K562 (cell line): ENCODE results near the gene BDKRB2. TPM values are rescaled to one million over a fixed set of nuclear protein-coding genes. Genes with fewer than 3 reads are reported as not detected.

Experiments used
- ATAC-seq: fragments of 200-7000 bp; cut with Tn5 transposase; 3 replicates; pipeline ENCODE4 v1.9.1; 2020; ENCODE audit warnings: moderate library complexity
- BruUV-seq: library from RNA; stranded (reverse); fragments of 400-500 nt; replicated peaks from 2 replicates; lab custom pipeline; 2021; lab: Mats Ljungman, UMichigan
- CTCF ChIA-PET: fragments of 300-600 bp; formaldehyde crosslinking; extraction: SDS; loops from one replicate; lab custom pipeline; 2021; ENCODE audit warnings: low intra/inter-chr PET ratio; lab: Yijun Ruan, JAX
- POLR2A ChIA-PET: fragments of 300-600, 350-650 bp; sonication (Branson Sonifier 250); formaldehyde crosslinking; extraction: SDS; loops from one replicate; lab custom pipeline; 2021; ENCODE audit warnings: antibody characterized with exemption, inconsistent platforms; lab: Yijun Ruan, JAX
- DNase-seq, 4 experiments: peaks; one replicate each; pipeline versions ENCODE4 v3.0.0 to v3.0.0-alpha.2; 2011 to 2018; ENCODE audit warnings: low spot score in 3 of 4, mixed read lengths in 3 of 4; ENCODE audit errors: extremely low read depth in 1 of 4
- FAIRE-seq: peaks from 2 replicates; lab custom pipeline; 2011; peaks lifted over from hg19 to GRCh38; lab: Jason Lieb, UNC
- H2AFZ ChIP-seq: 2 replicates; pipeline ENCODE4 v1.6.0; 2011; ENCODE audit warnings: low read depth, low read length, control low read depth, inconsistent platforms
- H3K27ac ChIP-seq: fragments of 200-600 bp; 3 replicates; pipeline ENCODE4 v1.8.0; 2011; ENCODE audit warnings: low read depth, mild to moderate bottlenecking, control low read depth, inconsistent platforms, low read length, moderate library complexity, mixed read lengths; ENCODE audit errors: extremely low read depth
- H3K27me3 ChIP-seq, 2 experiments: fragments of 300-600 bp in 1 of 2; 2 replicates in 1 of 2; 3 replicates in 1 of 2; pipeline versions ENCODE4 v1.6.0 to v1.8.0; 2011; ENCODE audit warnings: inconsistent platforms in 2 of 2, low read length in 2 of 2, mild to moderate bottlenecking in 1 of 2, mixed read lengths in 1 of 2, moderate library complexity in 1 of 2; ENCODE audit not compliant: control insufficient read depth in 2 of 2, insufficient read depth in 2 of 2
- H3K36me3 ChIP-seq: fragments of 300-600 bp; 3 replicates; pipeline ENCODE4 v1.8.0; 2011; ENCODE audit warnings: mild to moderate bottlenecking, low read length, inconsistent platforms; ENCODE audit not compliant: control insufficient read depth, insufficient read depth
- H3K4me1 ChIP-seq, 2 experiments: fragments of 200-600 bp in 1 of 2; replicated peaks in 1 of 2; 2 replicates in 1 of 2; 3 replicates in 1 of 2; pipeline versions ENCODE4 v1.5.1 to v1.8.0; 2011; ENCODE audit warnings: inconsistent platforms in 2 of 2, low read length in 2 of 2, mild to moderate bottlenecking in 1 of 2, mixed read lengths in 1 of 2, moderate library complexity in 1 of 2; ENCODE audit not compliant: control insufficient read depth in 2 of 2, insufficient read depth in 2 of 2
- H3K4me2 ChIP-seq: 2 replicates; pipeline ENCODE4 v1.6.1; 2011; ENCODE audit warnings: low read length, control low read depth, inconsistent platforms, mixed read lengths; ENCODE audit not compliant: insufficient read depth
- H3K4me3 ChIP-seq: fragments of 200-600 bp; sonication (generic), shearing (Covaris generic); 2 replicates; pipeline ENCODE4 v1.5.1; 2016; ENCODE audit warnings: control low read depth, inconsistent platforms
- H3K79me2 ChIP-seq: fragments of 200-600 bp; 3 replicates; pipeline ENCODE4 v1.8.0; 2011; ENCODE audit warnings: low read length, inconsistent platforms; ENCODE audit not compliant: control insufficient read depth, insufficient read depth
- H3K9ac ChIP-seq, 2 experiments: 2 replicates each; pipeline versions ENCODE4 v1.6.0 to v1.6.1; 2011; ENCODE audit warnings: low read depth in 2 of 2, low read length in 2 of 2, control low read depth in 1 of 2, inconsistent platforms in 1 of 2, mild to moderate bottlenecking in 1 of 2, mixed read lengths in 1 of 2; ENCODE audit not compliant: insufficient read depth in 1 of 2
- H3K9me1 ChIP-seq: one replicate; pipeline ENCODE4 v1.6.0; 2011; ENCODE audit warnings: inconsistent platforms, mild to moderate bottlenecking, low read length, moderate library complexity; ENCODE audit not compliant: control insufficient read depth, insufficient read depth
- H3K9me3 ChIP-seq: replicated peaks from 2 replicates; pipeline ENCODE4 v1.5.1; 2011; ENCODE audit warnings: low read depth, low read length, inconsistent platforms; ENCODE audit not compliant: control insufficient read depth, insufficient read depth
- H4K20me1 ChIP-seq: replicated peaks from 2 replicates; pipeline ENCODE4 v1.6.1; 2011; ENCODE audit warnings: low read length, inconsistent platforms, mixed read lengths; ENCODE audit not compliant: control insufficient read depth, insufficient read depth
- E2F8 ChIP-seq: fragments of 450-650 bp; IDR thresholded peaks from 2 replicates; pipeline ENCODE4 v1.7.1; 2018; ENCODE audit warnings: mild to moderate bottlenecking, low read depth; ENCODE audit not compliant: partially characterized antibody
- HMG20B ChIP-seq: fragments of 250-450 bp; sonication (Bioruptor Pico); IDR thresholded peaks from 2 replicates; pipeline ENCODE4 v1.5.0; 2021; ENCODE audit warnings: mild to moderate bottlenecking
- PHF21A ChIP-seq: fragments of 450-650 bp; IDR thresholded peaks from 2 replicates; pipeline ENCODE4 v1.6.1; 2017; ENCODE audit warnings: low read depth, borderline replicate concordance
- SETDB1 ChIP-seq: IDR thresholded peaks from one replicate; pipeline ENCODE4 v1.6.1; 2012; ENCODE audit warnings: low read length, control low read depth, inconsistent platforms
- ZNF586 ChIP-seq: fragments of 450-650 bp; formaldehyde crosslinking; conservative IDR thresholded peaks from 2 replicates; pipeline ENCODE4 v1.4.0; 2020; ENCODE audit warnings: mild to moderate bottlenecking, moderate library complexity
- WGBS: fragments of 100-300 bp; shearing (Covaris generic); methylation state at CpG from one replicate; pipeline ENCODE4 v1.1.6; 2016; ENCODE audit warnings: low coverage, mixed read lengths; ENCODE audit not compliant: insufficient coverage; ENCODE audit errors: missing lambda C conversion rate; 5-methylcytosine and 5-hydroxymethylcytosine counted together
- in situ Hi-C: fragments of 300-500 bp; cut with MboI; formaldehyde crosslinking; loops from 4 replicates; pipeline ENCODE4 v1.15.0; 2018; ENCODE audit warnings: inconsistent platforms, mixed read lengths
- intact Hi-C: fragments of 100-400 bp; cut with micrococcal nuclease; formaldehyde crosslinking; loops from 2 replicates; pipeline ENCODE4 v1.14.2; 2022
- polyA plus RNA-seq, 8 experiments: library from polyadenylated mRNA; depleted of rRNA in 4 of 8; stranded (reverse) in 5 of 8; unstranded in 3 of 8; fragments of >200 nt; fragmentation: Nextera tagmentation in 2 of 8; fragmentation: Illumina TruSeq in 1 of 8; extraction: Ambion mirVana in 2 of 8; extraction: Trizol in 1 of 8; gene quantifications; 2 replicates each; pipeline versions ENCODE4 v1.2.1 to v1.2.3, GENCODE V29; 2011 to 2014; ENCODE audit warnings: inconsistent platforms in 1 of 8, missing spikeins in 1 of 8
- total RNA-seq, 7 experiments: library from RNA; depleted of rRNA in 6 of 7; stranded (reverse); fragments of >200 nt in 6 of 7; fragmentation: Illumina TruSeq in 2 of 7; extraction: Trizol in 2 of 7; gene quantifications; 2 replicates each; pipeline versions ENCODE4 v1.2.1 to v1.2.3, GENCODE V29; 2011 to 2021; ENCODE audit warnings: low replicate concordance in 1 of 7
- TF ChIP-seq, protein P1 (sequence below): fragments of 250-450 bp; sonication (Bioruptor Pico); IDR thresholded peaks from 2 replicates; pipeline ENCODE4 v1.4.0; 2020
- TF ChIP-seq, protein P2 (sequence below), 3 experiments: IDR thresholded peaks in 2 of 3; conservative IDR thresholded peaks in 1 of 3; 2 replicates each; pipeline ENCODE4 v1.5.1; 2011 to 2012; ENCODE audit warnings: low read length in 3 of 3, mild to moderate bottlenecking in 3 of 3, control low read depth in 2 of 3, improper control_type of control experiment in 1 of 3, inconsistent platforms in 1 of 3, low read depth in 1 of 3, mixed read lengths in 1 of 3, moderate library complexity in 1 of 3; ENCODE audit not compliant: insufficient read depth in 2 of 3

The BDKRB2 gene
- total and polyA plus RNA-seq, 9 of the 15 experiments (the other 6 are each of a cell fraction or from before 2014, with no cell fraction given): 0.02 TPM; not detected in 8

DNA sequence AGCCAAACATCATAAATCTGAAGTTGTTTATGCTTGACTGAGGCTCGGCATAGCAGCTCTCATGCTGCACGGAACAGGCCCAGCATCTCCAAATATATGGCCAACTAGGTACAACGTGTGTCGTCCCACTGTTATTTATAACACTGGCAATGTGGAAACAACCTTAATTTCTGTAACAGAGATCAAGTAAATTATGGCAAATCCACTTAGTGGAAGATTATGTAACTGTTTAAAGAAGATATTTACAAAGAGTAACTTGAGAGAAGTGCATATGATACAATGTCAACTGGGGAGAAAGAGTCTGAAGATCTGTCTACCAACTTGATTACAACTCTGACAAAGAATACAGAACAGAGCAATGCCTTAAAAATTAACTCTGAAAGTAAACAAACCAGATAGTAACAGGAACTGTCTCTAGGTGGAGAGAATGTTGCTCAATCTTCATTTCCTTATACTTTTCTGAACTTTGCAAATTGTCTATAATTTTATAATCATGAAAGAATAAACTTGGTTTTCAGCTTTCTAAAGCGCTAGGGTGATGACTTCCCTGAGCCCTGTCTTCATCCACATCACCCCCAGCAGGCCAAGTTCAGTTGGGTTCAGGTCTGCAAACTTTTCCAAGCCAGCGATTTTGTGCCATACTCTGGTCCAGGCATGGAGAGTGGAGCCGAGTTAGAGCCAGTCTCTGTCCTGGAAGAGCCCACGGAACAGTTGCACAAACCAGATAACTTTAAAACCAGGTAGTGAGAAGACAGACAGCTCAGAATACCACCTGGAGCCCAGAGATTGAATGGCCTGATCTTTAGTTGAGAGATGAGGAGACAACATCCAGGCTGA lies 44.3 kb upstream of the BDKRB2 start:
- intact Hi-C loops: no loop called here
- Histone ChIP-seq H3K9ac (no peak overlapping the region), H3K27ac (no peak overlapping the region), H3K9me1 (no peaks in the 10 kb centered on the region), H3K79me2 (no peaks in the 10 kb centered on the region), H3K36me3 (no peaks in the 10 kb centered on the region), H3K9me3 (no peaks in the 10 kb centered on the region), H3K27me3 (peaks cover 0 to 6% of the 10 kb centered on the region in 2 experiments; a peak in 1 of 5 replicates), H3K4me3 (no peak overlapping the region), H4K20me1 (no peaks in the 10 kb centered on the region), H3K4me2 (no peak overlapping the region), H2AFZ (no peak overlapping the region), H3K4me1 (no peaks in the 10 kb centered on the region)
- ATAC-seq (no peak), DNase-seq (no peak), FAIRE-seq (no peak)
- ChIA-PET POLR2A (interaction anchor here (0.6 kb wide), 1 partner anchor 681 kb away, joined by 3 read pairs; no protein-coding TSS in a partner anchor), CTCF (no interaction called here)
- WGBS: 1% methylated on average over 8 of the region's 8 CpGs
- BruUV-seq: no TSS peak
- no peak for TF ChIP-seq ZNF586 (CRISPR knock-in tag)
- TF ChIP-seq, protein P1, sequence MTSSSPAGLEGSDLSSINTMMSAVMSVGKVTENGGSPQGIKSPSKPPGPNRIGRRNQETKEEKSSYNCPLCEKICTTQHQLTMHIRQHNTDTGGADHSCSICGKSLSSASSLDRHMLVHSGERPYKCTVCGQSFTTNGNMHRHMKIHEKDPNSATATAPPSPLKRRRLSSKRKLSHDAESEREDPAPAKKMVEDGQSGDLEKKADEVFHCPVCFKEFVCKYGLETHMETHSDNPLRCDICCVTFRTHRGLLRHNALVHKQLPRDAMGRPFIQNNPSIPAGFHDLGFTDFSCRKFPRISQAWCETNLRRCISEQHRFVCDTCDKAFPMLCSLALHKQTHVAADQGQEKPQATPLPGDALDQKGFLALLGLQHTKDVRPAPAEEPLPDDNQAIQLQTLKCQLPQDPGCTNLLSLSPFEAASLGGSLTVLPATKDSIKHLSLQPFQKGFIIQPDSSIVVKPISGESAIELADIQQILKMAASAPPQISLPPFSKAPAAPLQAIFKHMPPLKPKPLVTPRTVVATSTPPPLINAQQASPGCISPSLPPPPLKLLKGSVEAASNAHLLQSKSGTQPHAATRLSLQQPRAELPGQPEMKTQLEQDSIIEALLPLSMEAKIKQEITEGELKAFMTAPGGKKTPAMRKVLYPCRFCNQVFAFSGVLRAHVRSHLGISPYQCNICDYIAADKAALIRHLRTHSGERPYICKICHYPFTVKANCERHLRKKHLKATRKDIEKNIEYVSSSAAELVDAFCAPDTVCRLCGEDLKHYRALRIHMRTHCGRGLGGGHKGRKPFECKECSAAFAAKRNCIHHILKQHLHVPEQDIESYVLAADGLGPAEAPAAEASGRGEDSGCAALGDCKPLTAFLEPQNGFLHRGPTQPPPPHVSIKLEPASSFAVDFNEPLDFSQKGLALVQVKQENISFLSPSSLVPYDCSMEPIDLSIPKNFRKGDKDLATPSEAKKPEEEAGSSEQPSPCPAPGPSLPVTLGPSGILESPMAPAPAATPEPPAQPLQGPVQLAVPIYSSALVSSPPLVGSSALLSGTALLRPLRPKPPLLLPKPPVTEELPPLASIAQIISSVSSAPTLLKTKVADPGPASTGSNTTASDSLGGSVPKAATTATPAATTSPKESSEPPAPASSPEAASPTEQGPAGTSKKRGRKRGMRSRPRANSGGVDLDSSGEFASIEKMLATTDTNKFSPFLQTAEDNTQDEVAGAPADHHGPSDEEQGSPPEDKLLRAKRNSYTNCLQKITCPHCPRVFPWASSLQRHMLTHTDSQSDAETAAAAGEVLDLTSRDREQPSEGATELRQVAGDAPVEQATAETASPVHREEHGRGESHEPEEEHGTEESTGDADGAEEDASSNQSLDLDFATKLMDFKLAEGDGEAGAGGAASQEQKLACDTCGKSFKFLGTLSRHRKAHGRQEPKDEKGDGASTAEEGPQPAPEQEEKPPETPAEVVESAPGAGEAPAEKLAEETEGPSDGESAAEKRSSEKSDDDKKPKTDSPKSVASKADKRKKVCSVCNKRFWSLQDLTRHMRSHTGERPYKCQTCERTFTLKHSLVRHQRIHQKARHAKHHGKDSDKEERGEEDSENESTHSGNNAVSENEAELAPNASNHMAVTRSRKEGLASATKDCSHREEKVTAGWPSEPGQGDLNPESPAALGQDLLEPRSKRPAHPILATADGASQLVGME (CRISPR knock-in tag): no peak
- no peak for TF ChIP-seq HMG20B
- no peak for TF ChIP-seq SETDB1
- TF ChIP-seq, protein P2, sequence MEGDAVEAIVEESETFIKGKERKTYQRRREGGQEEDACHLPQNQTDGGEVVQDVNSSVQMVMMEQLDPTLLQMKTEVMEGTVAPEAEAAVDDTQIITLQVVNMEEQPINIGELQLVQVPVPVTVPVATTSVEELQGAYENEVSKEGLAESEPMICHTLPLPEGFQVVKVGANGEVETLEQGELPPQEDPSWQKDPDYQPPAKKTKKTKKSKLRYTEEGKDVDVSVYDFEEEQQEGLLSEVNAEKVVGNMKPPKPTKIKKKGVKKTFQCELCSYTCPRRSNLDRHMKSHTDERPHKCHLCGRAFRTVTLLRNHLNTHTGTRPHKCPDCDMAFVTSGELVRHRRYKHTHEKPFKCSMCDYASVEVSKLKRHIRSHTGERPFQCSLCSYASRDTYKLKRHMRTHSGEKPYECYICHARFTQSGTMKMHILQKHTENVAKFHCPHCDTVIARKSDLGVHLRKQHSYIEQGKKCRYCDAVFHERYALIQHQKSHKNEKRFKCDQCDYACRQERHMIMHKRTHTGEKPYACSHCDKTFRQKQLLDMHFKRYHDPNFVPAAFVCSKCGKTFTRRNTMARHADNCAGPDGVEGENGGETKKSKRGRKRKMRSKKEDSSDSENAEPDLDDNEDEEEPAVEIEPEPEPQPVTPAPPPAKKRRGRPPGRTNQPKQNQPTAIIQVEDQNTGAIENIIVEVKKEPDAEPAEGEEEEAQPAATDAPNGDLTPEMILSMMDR (IDR thresholded peaks at IDR 0.05 in 2 of 3, conservative IDR thresholded peaks at IDR 0.05 in 1 of 3; ENCODE audit: insufficient read depth in 2 of 3, low read depth in 1 of 3, low read length in 3 of 3): no peak
- no peak for TF ChIP-seq E2F8
- no peak for TF ChIP-seq PHF21A
- in situ Hi-C loops: no loop called here
